Measurements from ENCODE around the gene IKZF1. TPM values are rescaled to one million over a fixed set of nuclear protein-coding genes. Genes with fewer than 3 reads are reported as not detected.

The IKZF1 gene
- total RNA-seq, 2 experiments from 2014 or later: 245 to 260 TPM

DNA sequence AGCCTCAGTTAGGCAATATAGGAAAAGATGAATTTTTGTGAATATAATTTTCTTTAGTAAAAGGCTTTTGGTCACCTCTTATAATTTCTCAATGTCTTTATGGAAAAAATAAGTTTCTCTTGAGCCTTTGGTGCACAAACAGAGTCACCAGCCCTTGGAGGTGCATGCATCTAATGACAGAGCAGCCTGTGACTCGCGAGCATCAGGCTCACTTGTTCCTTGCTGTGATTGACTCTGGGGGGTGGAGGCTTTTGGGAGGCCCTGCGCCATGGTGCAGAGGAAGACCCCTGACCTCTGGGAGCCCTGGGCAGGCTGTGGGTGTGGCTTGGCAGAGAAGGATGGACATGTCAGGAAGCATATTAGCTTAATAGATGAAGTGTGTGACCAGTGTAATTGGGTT, 85.4 kb downstream of the IKZF1 start:
- peak; percentile 31 for ATAC-seq
- H3K9me3 Mint-ChIP-seq (ENCODE audit: low read depth): no peaks in the 10 kb centered on the region
- intact Hi-C loops (cut with DNase I, micrococcal nuclease): no loop called here
- H3K27me3 Mint-ChIP-seq: no peaks in the 10 kb centered on the region
- peaks cover 81% of the 10 kb centered on the region for H3K4me1 Mint-ChIP-seq
- DNase-seq: peak; percentile 55
- H3K27ac Mint-ChIP-seq: peak overlapping the region; percentile 65
- H3K36me3 Mint-ChIP-seq (ENCODE audit: low read depth): peaks cover 80% of the 10 kb centered on the region
- CTCF ChIA-PET: interaction anchor here (0.6 to 1.4 kb wide), 2 partner anchors 65 to 77 kb away, joined by 3 read pairs; no protein-coding TSS in a partner anchor
- POLR2A ChIA-PET: no interaction called here
- no peak overlapping the region for H3K4me3 Mint-ChIP-seq

GRCh38 chr7:50391386-50391785, 86.9 kb downstream of the IKZF1 start:
- Mint-ChIP-seq H3K36me3 (ENCODE audit: low read depth) (peaks cover 79% of the 10 kb centered on the region), H3K4me3 (no peak overlapping the region), H3K9me3 (ENCODE audit: low read depth) (no peaks in the 10 kb centered on the region), H3K27me3 (no peaks in the 10 kb centered on the region), H3K4me1 (peaks cover 84% of the 10 kb centered on the region), H3K27ac (peak overlapping the region; percentile 65)
- ChIA-PET POLR2A (interaction anchor here (1.3 kb wide), 1 partner anchor 24 kb away, joined by 3 read pairs; no protein-coding TSS in a partner anchor), CTCF (interaction anchor here (1.1 to 1.7 kb wide), 6 partner anchors 11 to 186 kb away, joined by 3 to 8 read pairs (median 4); no protein-coding TSS in a partner anchor)
- DNase-seq: no peak
- intact Hi-C loops (cut with DNase I, micrococcal nuclease): no loop called here
- no peak for ATAC-seq

GRCh38 chr7:50393076-50393475, 88.6 kb downstream of the IKZF1 start:
- peak; percentile 72 for ATAC-seq
- H3K9me3 Mint-ChIP-seq (ENCODE audit: low read depth): no peaks in the 10 kb centered on the region
- ChIA-PET POLR2A (no interaction called here), CTCF (interaction anchor here (0.6 to 1.5 kb wide), 4 partner anchors 15 to 248 kb away, joined by 3 to 4 read pairs (median 4); no protein-coding TSS in a partner anchor)
- H3K4me1 Mint-ChIP-seq: peaks cover 93% of the 10 kb centered on the region
- H3K36me3 Mint-ChIP-seq (ENCODE audit: low read depth): peaks cover 82% of the 10 kb centered on the region
- DNase-seq: peak; percentile 78
- H3K4me3 Mint-ChIP-seq: peak overlapping the region; percentile 57
- H3K27ac Mint-ChIP-seq: peak overlapping the region; percentile 97
- H3K27me3 Mint-ChIP-seq: no peaks in the 10 kb centered on the region
- intact Hi-C loops (cut with DNase I, micrococcal nuclease): loop anchor here (1.0 kb wide), 6 partner anchors 22 to 196 kb away; no protein-coding TSS in a partner anchor

- peaks cover 93% of the 10 kb centered on the region for H3K4me1 Mint-ChIP-seq
- ChIA-PET CTCF (interaction anchor here (0.6 to 1.5 kb wide), 7 partner anchors 8 to 249 kb away, joined by 3 to 4 read pairs (median 3); no protein-coding TSS in a partner anchor), POLR2A (interaction anchor here (0.6 kb wide), 1 partner anchor 87 kb away, joined by 3 read pairs; no protein-coding TSS in a partner anchor)
- peaks cover 83% of the 10 kb centered on the region for H3K36me3 Mint-ChIP-seq (ENCODE audit: low read depth)
- DNase-seq (peak; percentile 77), ATAC-seq (peak; percentile 21)
- H3K27me3 Mint-ChIP-seq: no peaks in the 10 kb centered on the region
- intact Hi-C loops (cut with DNase I, micrococcal nuclease): loop anchor here (1.0 kb wide), 6 partner anchors 22 to 196 kb away; no protein-coding TSS in a partner anchor
- H3K27ac Mint-ChIP-seq: peak overlapping the region; percentile 97
- peak overlapping the region; percentile 57 for H3K4me3 Mint-ChIP-seq
- no peaks in the 10 kb centered on the region for H3K9me3 Mint-ChIP-seq (ENCODE audit: low read depth)
Observed at GRCh38 chr7:50393547-50394252, 89.2 kb downstream of the IKZF1 start.

DNA sequence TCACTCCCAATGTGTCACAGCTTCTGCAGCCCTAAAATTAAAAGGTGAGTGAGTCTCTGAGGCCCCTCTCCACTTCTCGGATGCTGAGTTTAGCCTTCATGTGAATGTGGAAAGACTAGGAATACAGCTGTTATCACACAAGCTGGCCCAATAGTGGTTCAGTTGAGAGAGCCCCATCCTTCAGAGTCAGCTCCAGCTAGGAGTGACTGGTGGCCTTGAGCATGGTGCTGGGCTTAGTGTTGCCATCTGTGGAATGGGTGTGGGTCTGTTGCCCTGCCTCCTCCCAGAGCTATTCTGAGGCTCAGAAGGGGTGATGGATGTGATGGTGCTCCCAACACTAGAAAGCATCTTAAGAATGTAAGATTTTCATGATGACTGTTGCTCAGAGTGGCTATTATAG, 89.8 kb downstream of the IKZF1 start:
- Mint-ChIP-seq H3K36me3 (ENCODE audit: low read depth) (peaks cover 82% of the 10 kb centered on the region), H3K4me1 (peaks cover 87% of the 10 kb centered on the region), H3K9me3 (ENCODE audit: low read depth) (no peaks in the 10 kb centered on the region), H3K27ac (peak overlapping the region; percentile 97), H3K4me3 (peak overlapping the region; percentile 57), H3K27me3 (no peaks in the 10 kb centered on the region)
- no peak for DNase-seq
- ChIA-PET POLR2A (interaction anchor here (0.5 to 0.6 kb wide), 2 partner anchors 87 to 133 kb away, joined by 3 to 4 read pairs; no protein-coding TSS in a partner anchor), CTCF (interaction anchor here (0.8 to 1.5 kb wide), 5 partner anchors 9 to 54 kb away, joined by 3 to 4 read pairs (median 3); no protein-coding TSS in a partner anchor)
- ATAC-seq: no peak
- intact Hi-C loops (cut with DNase I, micrococcal nuclease): no loop called here

GRCh38 chr7:50396856-50397255, 92.3 kb downstream of the IKZF1 start:
- Mint-ChIP-seq H3K27me3 (no peaks in the 10 kb centered on the region), H3K27ac (peak overlapping the region; percentile 82), H3K4me1 (peaks cover 80% of the 10 kb centered on the region), H3K9me3 (ENCODE audit: low read depth) (no peaks in the 10 kb centered on the region), H3K36me3 (ENCODE audit: low read depth) (peaks cover 87% of the 10 kb centered on the region), H3K4me3 (peak overlapping the region; percentile 48)
- intact Hi-C loops (cut with DNase I, micrococcal nuclease): loop anchor here (1.0 kb wide), 3 partner anchors 25 to 188 kb away; partner anchors contain the start of gene FIGNL1 (in 1 of the 2)
- DNase-seq (no peak), ATAC-seq (peak; percentile 40)
- CTCF ChIA-PET: interaction anchor here (0.9 to 1.6 kb wide), 8 partner anchors 10 to 254 kb away, joined by 3 to 5 read pairs (median 3); no protein-coding TSS in a partner anchor
- POLR2A ChIA-PET: interaction anchor here (0.6 to 1.4 kb wide), 3 partner anchors 30 to 50 kb away, joined by 3 to 4 read pairs (median 3); no protein-coding TSS in a partner anchor

DNA sequence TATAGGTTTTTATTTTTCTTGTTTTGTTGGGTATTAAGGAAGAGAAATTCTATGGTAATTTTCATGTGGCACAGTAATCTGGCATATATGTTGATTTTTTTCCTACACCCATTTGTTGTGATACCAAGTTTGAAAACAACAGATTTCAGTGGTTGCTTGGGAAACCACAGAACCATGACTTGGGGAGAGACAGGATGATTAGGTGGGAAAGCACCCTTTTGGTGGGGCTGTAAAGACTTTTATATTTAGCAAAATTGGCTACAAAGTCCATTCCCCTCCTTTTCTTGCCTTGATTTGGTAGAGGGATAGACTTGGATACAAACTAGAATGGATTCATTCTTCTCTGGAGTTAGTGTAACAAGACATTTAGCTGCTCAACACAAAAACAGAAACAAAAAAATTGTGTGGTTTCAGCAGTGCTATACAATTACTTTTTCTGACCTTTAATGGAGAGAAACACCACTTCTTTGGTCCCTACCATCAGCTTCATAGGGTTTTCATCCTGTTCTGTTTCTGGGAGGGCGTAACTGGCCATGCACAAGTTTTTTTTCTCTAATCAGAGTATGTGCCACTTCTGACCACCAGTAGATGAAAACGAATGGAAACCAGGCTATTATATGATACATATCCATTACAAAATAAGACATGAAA, 92.9 kb downstream of the IKZF1 start:
- Mint-ChIP-seq H3K27ac (peak overlapping the region; percentile 82), H3K4me3 (peak overlapping the region; percentile 26), H3K9me3 (ENCODE audit: low read depth) (no peaks in the 10 kb centered on the region), H3K36me3 (ENCODE audit: low read depth) (peaks cover 87% of the 10 kb centered on the region), H3K4me1 (peaks cover 80% of the 10 kb centered on the region), H3K27me3 (no peaks in the 10 kb centered on the region)
- DNase-seq (peak; percentile 63), ATAC-seq (peak; percentile 12)
- intact Hi-C loops (cut with DNase I, micrococcal nuclease): loop anchor here (1.0 kb wide), 3 partner anchors 25 to 188 kb away; partner anchors contain the start of gene FIGNL1 (in 1 of the 2)
- POLR2A ChIA-PET: interaction anchor here (1.0 to 1.4 kb wide), 2 partner anchors 25 to 46 kb away, joined by 3 to 4 read pairs; no protein-coding TSS in a partner anchor
- CTCF ChIA-PET: interaction anchor here (0.6 to 1.6 kb wide), 11 partner anchors 10 to 300 kb away, joined by 3 to 5 read pairs (median 3); no protein-coding TSS in a partner anchor

- no peaks in the 10 kb centered on the region for H3K27me3 Mint-ChIP-seq
- H3K36me3 Mint-ChIP-seq (ENCODE audit: low read depth): peaks cover 87% of the 10 kb centered on the region
- H3K27ac Mint-ChIP-seq: peak overlapping the region; percentile 82
- POLR2A ChIA-PET: interaction anchor here (1.0 kb wide), 2 partner anchors 26 to 50 kb away, joined by 3 read pairs; no protein-coding TSS in a partner anchor
- CTCF ChIA-PET: interaction anchor here (0.6 to 1.6 kb wide), 11 partner anchors 9 to 299 kb away, joined by 3 to 5 read pairs (median 3); no protein-coding TSS in a partner anchor
- H3K4me3 Mint-ChIP-seq: peak overlapping the region; percentile 4
- no peaks in the 10 kb centered on the region for H3K9me3 Mint-ChIP-seq (ENCODE audit: low read depth)
- DNase-seq: no peak
- no peak for ATAC-seq
- H3K4me1 Mint-ChIP-seq: peaks cover 80% of the 10 kb centered on the region
- intact Hi-C loops (cut with DNase I, micrococcal nuclease): loop anchor here (1.0 kb wide), 3 partner anchors 26 to 189 kb away; partner anchors contain the start of gene FIGNL1 (in 1 of the 2)
Observed at GRCh38 chr7:50397971-50398324, 93.4 kb downstream of the IKZF1 start.

DNA sequence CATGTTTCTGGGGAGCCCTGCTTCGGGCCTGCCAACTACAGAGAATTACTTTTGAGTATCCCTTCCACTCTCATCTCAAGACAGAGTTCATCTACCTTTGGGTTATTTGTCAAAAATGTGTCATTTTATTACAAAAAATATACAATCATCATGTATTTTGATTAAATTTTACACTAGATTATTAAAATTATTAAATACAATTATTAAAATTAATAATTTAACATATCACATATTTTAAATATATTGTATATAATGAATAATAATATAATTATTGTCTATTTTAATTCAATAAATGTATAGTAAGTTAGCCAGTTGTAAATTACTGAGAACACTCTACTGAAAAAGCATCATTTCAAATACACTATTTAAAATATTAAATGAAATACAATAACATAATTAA, 94.7 kb downstream of the IKZF1 start:
- no peaks in the 10 kb centered on the region for H3K9me3 Mint-ChIP-seq (ENCODE audit: low read depth)
- ChIA-PET CTCF (interaction anchor here (1.0 to 1.3 kb wide), 2 partner anchors 199 to 257 kb away, joined by 3 read pairs; no protein-coding TSS in a partner anchor), POLR2A (no interaction called here)
- H3K4me1 Mint-ChIP-seq: peaks cover 80% of the 10 kb centered on the region
- no peak for DNase-seq
- intact Hi-C loops (cut with DNase I, micrococcal nuclease): no loop called here
- peaks cover 87% of the 10 kb centered on the region for H3K36me3 Mint-ChIP-seq (ENCODE audit: low read depth)
- no peaks in the 10 kb centered on the region for H3K27me3 Mint-ChIP-seq
- no peak overlapping the region for H3K4me3 Mint-ChIP-seq
- H3K27ac Mint-ChIP-seq: no peak overlapping the region
- ATAC-seq: no peak

DNA sequence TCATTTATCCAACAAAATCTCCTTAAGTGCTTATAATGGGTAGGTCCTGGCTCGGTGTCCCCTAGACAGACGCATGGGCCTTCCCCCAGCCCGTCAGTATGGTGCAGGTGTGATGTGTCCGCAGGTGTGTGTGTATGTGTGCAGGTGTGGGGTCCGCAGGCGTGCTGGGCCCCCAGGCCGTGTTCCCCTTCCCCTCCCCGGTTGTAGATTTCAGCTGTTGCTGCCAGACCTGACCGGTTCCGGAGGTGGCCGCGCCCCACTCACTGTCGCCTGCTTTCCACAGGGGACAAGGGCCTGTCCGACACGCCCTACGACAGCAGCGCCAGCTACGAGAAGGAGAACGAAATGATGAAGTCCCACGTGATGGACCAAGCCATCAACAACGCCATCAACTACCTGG, 95.1 kb downstream of the IKZF1 start:
- Mint-ChIP-seq H3K27me3 (no peaks in the 10 kb centered on the region), H3K9me3 (ENCODE audit: low read depth) (no peaks in the 10 kb centered on the region), H3K27ac (no peak overlapping the region), H3K4me3 (no peak overlapping the region), H3K36me3 (ENCODE audit: low read depth) (peaks cover 86% of the 10 kb centered on the region), H3K4me1 (peaks cover 80% of the 10 kb centered on the region)
- POLR2A ChIA-PET: no interaction called here
- CTCF ChIA-PET: interaction anchor here (1.0 kb wide), 1 partner anchor 16 kb away, joined by 4 read pairs; no protein-coding TSS in a partner anchor
- intact Hi-C loops (cut with DNase I, micrococcal nuclease): no loop called here
- ATAC-seq (no peak), DNase-seq (no peak)

GRCh38 chr7:50400114-50400513, 95.6 kb downstream of the IKZF1 start:
- no peaks in the 10 kb centered on the region for H3K9me3 Mint-ChIP-seq (ENCODE audit: low read depth)
- ATAC-seq: no peak
- no peak overlapping the region for H3K27ac Mint-ChIP-seq
- ChIA-PET CTCF (interaction anchor here (1.0 kb wide), 1 partner anchor 15 kb away, joined by 4 read pairs; no protein-coding TSS in a partner anchor), POLR2A (no interaction called here)
- no peak overlapping the region for H3K4me3 Mint-ChIP-seq
- no peaks in the 10 kb centered on the region for H3K27me3 Mint-ChIP-seq
- intact Hi-C loops (cut with DNase I, micrococcal nuclease): no loop called here
- H3K36me3 Mint-ChIP-seq (ENCODE audit: low read depth): peaks cover 83% of the 10 kb centered on the region
- no peak for DNase-seq
- peaks cover 83% of the 10 kb centered on the region for H3K4me1 Mint-ChIP-seq
